Gastroesophageal sphincter (tissue), 4 donors: ENCODE results near the gene LHFPL3. TPM values are rescaled to one million over a fixed set of nuclear protein-coding genes. Genes with fewer than 3 reads are reported as not detected.
"Not testable (repeated sequence)": the region's sequence is repeated elsewhere in the genome, so short reads cannot be mapped to it uniquely, and the experiment has no call there.

Experiments
- ATAC-seq: fragments of 150-250 bp; one replicate; pipeline ENCODE4 v1.9.1; 2016; ENCODE audit warnings: mild to moderate bottlenecking, moderate library complexity
- H3K27ac ChIP-seq, 4 donors: fragments of 200-600 bp; sonication (generic) in 3 of 4; 1 replicate in 3 of 4; 2 replicates in 1 of 4; pipeline ENCODE4 v1.5.1; 2016 to 2019
- H3K27me3 ChIP-seq: fragments of 200-600 bp; sonication (generic); one replicate; pipeline ENCODE4 v1.5.1; 2019
- H3K36me3 ChIP-seq, 2 donors: fragments of 200-600 bp; sonication (generic); one replicate each; pipeline ENCODE4 v1.5.1; 2019; ENCODE audit warnings: control low read depth in 1 of 2
- H3K4me1 ChIP-seq, 3 donors: fragments of 200-600 bp; sonication (generic); 1 replicate in 2 of 3; 2 replicates in 1 of 3; pipeline ENCODE4 v1.5.1; 2016 to 2019; ENCODE audit warnings: control low read depth in 2 of 3
- H3K4me3 ChIP-seq, 2 donors: fragments of 200-600 bp; sonication (generic); one replicate each; pipeline ENCODE4 v1.5.1; 2019; ENCODE audit warnings: mild to moderate bottlenecking in 1 of 2, moderate library complexity in 1 of 2
- H3K9me3 ChIP-seq, 3 donors: fragments of 200-600 bp; sonication (generic); one replicate each; pipeline ENCODE4 v1.5.1; 2017 to 2019; ENCODE audit warnings: control low read depth in 2 of 3
- CTCF ChIP-seq, 4 experiments: fragments of 200-600 bp in 2 of 4; fragments of 450-650 bp in 2 of 4; sonication (generic) in 1 of 4; IDR thresholded peaks; one replicate each; pipeline ENCODE4 v1.5.1; 2017 to 2019; ENCODE audit warnings: antibody characterized with exemption in 4 of 4, mild to moderate bottlenecking in 2 of 4, moderate library complexity in 2 of 4
- EP300 ChIP-seq: sonication (generic); formaldehyde crosslinking; IDR thresholded peaks from one replicate; pipeline ENCODE4 v1.6.1; 2017; ENCODE audit warnings: antibody characterized with exemption, mild to moderate bottlenecking
- POLR2A ChIP-seq, 2 donors: fragments of 450-650 bp; IDR thresholded peaks; one replicate each; pipeline ENCODE4 v1.6.1; 2017; ENCODE audit warnings: antibody characterized with exemption in 2 of 2, mild to moderate bottlenecking in 2 of 2, moderate library complexity in 1 of 2
- POLR2AphosphoS5 ChIP-seq: sonication (generic); formaldehyde crosslinking; IDR thresholded peaks from one replicate; pipeline ENCODE4 v1.6.1; 2017; ENCODE audit warnings: antibody characterized with exemption
- WGBS, 2 donors: methylation state at CpG; one replicate each; pipeline ENCODE4 v1.1.5; 2018; ENCODE audit warnings: low coverage in 1 of 2; 5-methylcytosine and 5-hydroxymethylcytosine counted together
- total RNA-seq, 4 donors: library from RNA; depleted of rRNA; stranded (reverse); fragments of >200 nt; gene quantifications; one replicate each; pipeline ENCODE4 v1.1.0, GENCODE V29; 2016

The LHFPL3 gene
- total RNA-seq, 4 donors from 2014 or later, result not detected

GRCh38 chr7:104933521-104933988 lies 605.2 kb downstream of the LHFPL3 start:
- no peak overlapping the region for H3K4me3 ChIP-seq
- no peaks in the 10 kb centered on the region for H3K36me3 ChIP-seq
- peaks cover 0 to 11% (median 0%) of the 10 kb centered on the region in 3 donors for H3K4me1 ChIP-seq
- TF ChIP-seq POLR2AphosphoS5, result no peak
- H3K27me3 ChIP-seq, result no peaks in the 10 kb centered on the region
- WGBS, 2 donors, result 65 to 79% methylated on average over 4 to 5 of the region's 6 CpGs
- no peak for ATAC-seq
- H3K27ac ChIP-seq, result no peak overlapping the region
- H3K9me3 ChIP-seq, result no peaks in the 10 kb centered on the region

GRCh38 chr7:104934665-104935064 lies 606.3 kb downstream of the LHFPL3 start:
- Histone ChIP-seq H3K9me3 (no peaks in the 10 kb centered on the region), H3K27me3 (no peaks in the 10 kb centered on the region), H3K4me3 (no peak overlapping the region), H3K36me3 (no peaks in the 10 kb centered on the region), H3K4me1 (peaks cover 0 to 11% (median 0%) of the 10 kb centered on the region in 3 donors), H3K27ac (no peak overlapping the region)
- 87 to 92% methylated on average over 3 to 4 of the region's 7 CpGs for WGBS, 2 donors
- ATAC-seq, result no peak
- TF ChIP-seq POLR2A (IDR thresholded peaks at IDR 0.05) (no peak), CTCF (IDR thresholded peaks at IDR 0.05) (no peak), POLR2AphosphoS5 (no peak), EP300 (no peak)

GRCh38 chr7:104935276-104935675 lies 606.9 kb downstream of the LHFPL3 start:
- Histone ChIP-seq H3K27ac (no peak overlapping the region), H3K4me1 (peaks cover 0 to 11% (median 0%) of the 10 kb centered on the region in 3 donors)
- TF ChIP-seq POLR2A (IDR thresholded peaks at IDR 0.05) (no peak), CTCF (IDR thresholded peaks at IDR 0.05) (no peak), EP300 (no peak), POLR2AphosphoS5 (no peak)

GRCh38 chr7:104936546-104936945 lies 608.1 kb downstream of the LHFPL3 start:
- H3K36me3 ChIP-seq, result no peaks in the 10 kb centered on the region
- ATAC-seq, result peak; percentile 34
- WGBS, 2 donors, result 79 to 100% methylated on average over 1 to 6 of the region's 8 CpGs
- H3K27me3 ChIP-seq, result no peaks in the 10 kb centered on the region
- TF ChIP-seq POLR2A (IDR thresholded peaks at IDR 0.05) (no peak), POLR2AphosphoS5 (no peak), CTCF (IDR thresholded peaks at IDR 0.05) (no peak), EP300 (no peak)
- no peak overlapping the region for H3K4me3 ChIP-seq
- peaks cover 0 to 5% (median 0%) of the 10 kb centered on the region in 3 donors for H3K4me1 ChIP-seq
- H3K9me3 ChIP-seq, result no peaks in the 10 kb centered on the region
- no peak overlapping the region for H3K27ac ChIP-seq

More at GRCh38 chr7:104935276-104935675, 606.9 kb downstream of the LHFPL3 start:
- Histone ChIP-seq H3K27me3 (no peaks in the 10 kb centered on the region), H3K4me3 (no peak overlapping the region), H3K36me3 (no peaks in the 10 kb centered on the region), H3K9me3 (no peaks in the 10 kb centered on the region)
- no peak for ATAC-seq

- not testable (repeated sequence) for ATAC-seq, H3K27ac ChIP-seq, H3K27me3 ChIP-seq, H3K9me3 ChIP-seq, H3K36me3 ChIP-seq, H3K4me3 ChIP-seq, H3K4me1 ChIP-seq
- 90 to 94% methylated on average over 2 of the region's 6 CpGs for WGBS, 2 donors
These were observed 609.1 kb downstream of the LHFPL3 start for GRCh38 chr7:104937489-104937888.

- Histone ChIP-seq H3K9me3 (no peaks in the 10 kb centered on the region), H3K36me3 (no peaks in the 10 kb centered on the region), H3K4me1 (peaks cover 0 to 8% (median 0%) of the 10 kb centered on the region in 3 donors), H3K27me3 (no peaks in the 10 kb centered on the region), H3K4me3 (no peak overlapping the region), H3K27ac (no peak overlapping the region)
- TF ChIP-seq POLR2A (IDR thresholded peaks at IDR 0.05) (no peak), CTCF (IDR thresholded peaks at IDR 0.05) (no peak), POLR2AphosphoS5 (no peak), EP300 (no peak)
- WGBS, 2 donors, result no CpG with 5 or more reads among the region's 1 CpG
- no peak for ATAC-seq
These were observed 610.5 kb downstream of the LHFPL3 start for GRCh38 chr7:104938741-104939390.
